ENCODE measurements around the gene FAM234B.

GRCh38 chr12:13102461-13103195 is 58.4 kb downstream of the FAM234B start:
- TF ChIP-seq, protein P1, sequence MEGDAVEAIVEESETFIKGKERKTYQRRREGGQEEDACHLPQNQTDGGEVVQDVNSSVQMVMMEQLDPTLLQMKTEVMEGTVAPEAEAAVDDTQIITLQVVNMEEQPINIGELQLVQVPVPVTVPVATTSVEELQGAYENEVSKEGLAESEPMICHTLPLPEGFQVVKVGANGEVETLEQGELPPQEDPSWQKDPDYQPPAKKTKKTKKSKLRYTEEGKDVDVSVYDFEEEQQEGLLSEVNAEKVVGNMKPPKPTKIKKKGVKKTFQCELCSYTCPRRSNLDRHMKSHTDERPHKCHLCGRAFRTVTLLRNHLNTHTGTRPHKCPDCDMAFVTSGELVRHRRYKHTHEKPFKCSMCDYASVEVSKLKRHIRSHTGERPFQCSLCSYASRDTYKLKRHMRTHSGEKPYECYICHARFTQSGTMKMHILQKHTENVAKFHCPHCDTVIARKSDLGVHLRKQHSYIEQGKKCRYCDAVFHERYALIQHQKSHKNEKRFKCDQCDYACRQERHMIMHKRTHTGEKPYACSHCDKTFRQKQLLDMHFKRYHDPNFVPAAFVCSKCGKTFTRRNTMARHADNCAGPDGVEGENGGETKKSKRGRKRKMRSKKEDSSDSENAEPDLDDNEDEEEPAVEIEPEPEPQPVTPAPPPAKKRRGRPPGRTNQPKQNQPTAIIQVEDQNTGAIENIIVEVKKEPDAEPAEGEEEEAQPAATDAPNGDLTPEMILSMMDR (IDR thresholded peaks at IDR 0.05; ENCODE audit: control extremely low read depth in 1 of 3, insufficient read depth in 1 of 3, low read depth in 1 of 3, low read length in 3 of 3) = no peak
- no peak for TF ChIP-seq POLR2A (IDR thresholded peaks at IDR 0.05; ENCODE audit: control extremely low read depth in 1 of 2, low read depth in 2 of 2, low read length in 2 of 2)
- TF ChIP-seq, protein P2, sequence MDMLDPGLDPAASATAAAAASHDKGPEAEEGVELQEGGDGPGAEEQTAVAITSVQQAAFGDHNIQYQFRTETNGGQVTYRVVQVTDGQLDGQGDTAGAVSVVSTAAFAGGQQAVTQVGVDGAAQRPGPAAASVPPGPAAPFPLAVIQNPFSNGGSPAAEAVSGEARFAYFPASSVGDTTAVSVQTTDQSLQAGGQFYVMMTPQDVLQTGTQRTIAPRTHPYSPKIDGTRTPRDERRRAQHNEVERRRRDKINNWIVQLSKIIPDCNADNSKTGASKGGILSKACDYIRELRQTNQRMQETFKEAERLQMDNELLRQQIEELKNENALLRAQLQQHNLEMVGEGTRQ (IDR thresholded peaks at IDR 0.05; ENCODE audit: low read length) = no peak
